Dermis blood vessel endothelial cell (primary cell): ENCODE results near the gene NFE2L2. TPM values are rescaled to one million over a fixed set of nuclear protein-coding genes. Genes with fewer than 3 reads are reported as not detected.
"Not testable (repeated sequence)": the region's sequence is repeated elsewhere in the genome, so short reads cannot be mapped to it uniquely, and the experiment has no call there.

Source experiments
- DNase-seq: peaks from one replicate; pipeline ENCODE4 v3.0.0; 2010
- total RNA-seq: library from RNA; depleted of rRNA; stranded (reverse); fragments of >200 nt; gene quantifications from 2 replicates; pipeline ENCODE4 v1.2.3, GENCODE V29; 2014

The NFE2L2 gene
- total RNA-seq, 1 donor from 2014 or later, result 57.9 TPM

DNA sequence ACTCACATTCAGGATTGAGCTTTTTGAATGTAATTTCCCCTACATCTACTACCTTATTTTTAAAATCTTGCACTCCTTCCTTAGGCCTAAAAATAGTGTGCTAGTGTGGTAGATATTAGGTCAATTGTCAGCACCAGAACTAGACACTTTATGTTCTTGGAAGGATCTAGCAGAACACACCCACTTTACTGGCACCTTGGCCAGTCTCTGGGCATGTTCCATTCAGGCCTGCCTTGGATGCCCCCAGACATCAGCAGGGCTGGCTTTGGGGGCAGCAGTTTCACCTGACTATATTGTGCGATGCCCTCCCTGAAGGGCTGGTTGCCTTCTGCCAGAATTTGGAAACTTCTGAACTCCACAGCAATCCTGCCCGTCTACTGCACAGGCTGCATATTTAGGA is 15.3 kb upstream of the NFE2L2 start:
- DNase-seq, result no peak

DNA sequence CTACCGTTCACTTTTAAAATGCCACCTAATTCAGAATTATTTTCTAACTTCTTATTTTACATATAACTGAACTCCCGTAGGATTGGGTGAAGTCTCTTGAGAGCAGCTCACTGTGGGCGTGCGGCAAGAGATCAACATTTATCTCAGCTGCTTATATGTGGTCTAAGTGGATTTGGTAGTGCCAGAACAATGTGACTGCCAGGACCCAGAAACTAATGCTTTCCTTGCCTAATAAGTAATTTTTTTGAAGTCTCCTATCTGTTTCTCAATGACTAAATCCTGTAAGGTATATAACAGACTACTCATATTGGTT is 11.2 kb upstream of the NFE2L2 start:
- no peak for DNase-seq

DNA sequence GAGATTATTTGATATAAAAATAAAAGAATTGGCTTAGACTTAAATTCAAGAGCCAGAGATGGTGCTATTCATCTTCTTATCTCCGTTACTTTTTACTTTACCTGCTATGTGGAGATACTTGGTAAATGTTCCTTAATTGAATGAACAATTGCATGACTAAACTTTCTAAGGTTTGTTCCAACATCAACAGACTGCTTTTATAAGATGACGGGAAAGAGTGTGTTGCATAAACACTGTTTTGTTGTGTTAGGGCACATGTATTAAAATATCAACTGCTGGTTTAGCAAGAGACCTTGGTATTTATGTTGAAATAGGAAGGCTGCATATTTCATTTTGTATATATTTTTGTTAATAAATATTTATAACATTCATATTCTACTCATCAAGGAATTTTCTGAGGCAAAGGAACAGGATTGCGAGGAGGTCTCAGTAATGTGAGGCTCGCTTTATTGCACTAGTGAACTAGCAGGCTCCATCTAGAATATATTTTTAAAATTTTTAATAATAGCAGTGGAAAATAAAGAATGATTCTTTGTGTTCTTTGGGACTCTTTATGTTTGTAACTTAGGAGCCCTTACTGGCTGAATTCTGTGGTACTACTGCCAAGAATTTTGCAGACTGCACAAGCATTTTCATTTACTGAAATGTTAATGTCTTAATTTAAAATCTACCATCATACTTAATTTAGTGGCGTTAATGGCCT is 10.7 kb upstream of the NFE2L2 start:
- DNase-seq, result peak; percentile 61

DNA sequence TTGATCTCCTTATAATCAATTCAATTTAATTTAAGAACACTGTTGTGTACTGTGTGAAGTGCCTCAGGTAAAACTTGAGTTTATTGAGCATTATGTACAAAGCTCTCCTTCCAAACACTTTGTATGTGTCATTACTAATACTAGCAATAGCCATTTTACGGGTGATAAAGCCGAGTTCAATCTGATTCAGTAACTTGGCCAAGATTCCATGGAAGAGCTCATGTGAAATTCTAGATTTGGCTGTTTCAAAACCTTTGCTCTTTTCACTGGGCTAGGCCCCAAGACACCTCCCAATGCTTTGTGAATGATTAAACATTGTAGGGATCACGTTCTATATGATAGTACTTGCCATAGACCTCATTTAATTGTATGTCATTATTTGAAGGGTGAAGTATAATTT is 8.9 kb upstream of the NFE2L2 start:
- DNase-seq, result no peak

DNA sequence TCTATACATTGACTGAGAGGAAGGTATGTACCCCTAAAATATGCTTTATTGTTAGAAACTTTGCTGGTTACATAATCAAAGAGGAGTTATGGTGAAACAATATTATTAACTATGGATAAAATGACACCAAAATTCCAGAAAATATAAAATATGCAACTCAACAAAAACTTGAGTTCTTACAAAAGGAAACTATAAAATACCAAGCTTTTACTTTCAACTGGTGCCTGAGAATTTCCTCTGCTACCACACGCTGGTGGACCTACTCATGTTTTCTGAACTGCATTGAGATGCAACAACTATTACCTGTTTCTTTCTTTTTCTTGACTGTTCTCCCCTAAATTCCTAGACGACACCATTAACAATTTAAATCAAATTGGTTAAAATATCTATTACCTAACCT is 8.2 kb upstream of the NFE2L2 start:
- no peak for DNase-seq

DNA sequence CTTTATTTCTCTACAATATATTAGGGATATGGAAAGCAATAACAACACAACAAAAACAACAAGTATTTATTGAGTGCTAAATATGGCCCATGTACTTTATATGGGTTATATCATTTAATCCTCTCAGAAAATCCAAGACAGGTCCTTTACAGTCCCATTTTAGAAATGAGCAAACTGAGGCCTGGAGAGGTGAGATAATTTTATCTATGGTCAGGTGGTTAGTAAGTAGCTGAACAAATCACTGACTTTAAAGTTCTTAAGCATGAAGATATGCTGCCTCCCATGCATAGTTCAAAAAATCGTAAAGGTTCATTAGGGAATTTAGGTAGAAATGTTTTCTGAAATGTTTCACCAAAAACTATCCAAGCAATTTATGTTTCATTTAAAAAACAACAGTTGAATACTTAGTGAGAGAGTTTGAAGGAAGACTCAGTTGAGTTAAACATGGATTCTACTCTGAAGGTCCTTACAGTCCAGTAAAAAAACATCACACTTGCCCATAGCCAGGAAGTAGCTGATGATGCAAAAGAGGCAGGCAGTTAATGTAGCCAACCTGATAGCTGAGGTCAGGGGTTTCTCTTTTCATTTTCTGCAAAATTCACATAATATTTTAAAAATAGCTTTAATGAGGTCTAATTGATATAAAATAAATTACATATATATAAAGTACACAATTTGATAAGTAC is 7.6 kb upstream of the NFE2L2 start:
- DNase-seq, result no peak

DNA sequence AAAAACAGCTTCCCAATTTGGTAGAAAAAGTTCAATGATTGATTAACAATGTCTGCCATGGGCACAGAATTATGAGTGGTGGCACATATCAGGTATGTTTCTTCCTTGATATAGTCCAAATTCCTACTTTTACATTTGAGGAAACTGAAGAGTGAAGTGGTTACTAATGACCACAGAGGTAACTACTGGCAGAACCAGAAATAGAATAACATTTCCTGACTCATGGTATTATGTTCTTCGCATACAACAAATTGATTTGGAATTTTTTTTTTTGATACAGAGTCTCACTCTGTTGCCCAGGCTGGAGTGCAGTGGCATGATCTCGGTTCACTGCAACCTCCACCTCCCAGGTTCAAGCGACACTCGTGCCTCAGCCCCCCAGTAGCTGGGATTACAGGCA is 6.0 kb upstream of the NFE2L2 start:
- no peak for DNase-seq

DNA sequence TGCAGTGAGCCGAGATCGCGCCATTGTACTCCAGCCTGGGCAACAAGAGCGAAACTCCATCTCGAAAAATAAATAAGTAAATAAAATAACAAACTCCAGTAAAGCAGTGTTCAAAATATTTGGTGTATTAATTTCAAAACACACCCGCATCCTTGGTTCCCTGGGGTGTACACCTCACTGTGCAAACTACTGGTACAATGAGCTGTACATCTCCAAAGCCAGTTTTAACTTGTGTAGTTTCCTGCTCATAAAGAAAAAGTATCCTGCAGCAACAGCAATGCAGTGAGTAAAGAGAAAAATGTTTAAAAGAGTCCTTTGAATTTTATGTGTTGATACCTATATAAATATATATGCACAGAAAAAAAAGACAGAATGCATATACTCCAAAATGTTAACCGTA is 4.4 kb upstream of the NFE2L2 start:
- DNase-seq, result no peak

DNA sequence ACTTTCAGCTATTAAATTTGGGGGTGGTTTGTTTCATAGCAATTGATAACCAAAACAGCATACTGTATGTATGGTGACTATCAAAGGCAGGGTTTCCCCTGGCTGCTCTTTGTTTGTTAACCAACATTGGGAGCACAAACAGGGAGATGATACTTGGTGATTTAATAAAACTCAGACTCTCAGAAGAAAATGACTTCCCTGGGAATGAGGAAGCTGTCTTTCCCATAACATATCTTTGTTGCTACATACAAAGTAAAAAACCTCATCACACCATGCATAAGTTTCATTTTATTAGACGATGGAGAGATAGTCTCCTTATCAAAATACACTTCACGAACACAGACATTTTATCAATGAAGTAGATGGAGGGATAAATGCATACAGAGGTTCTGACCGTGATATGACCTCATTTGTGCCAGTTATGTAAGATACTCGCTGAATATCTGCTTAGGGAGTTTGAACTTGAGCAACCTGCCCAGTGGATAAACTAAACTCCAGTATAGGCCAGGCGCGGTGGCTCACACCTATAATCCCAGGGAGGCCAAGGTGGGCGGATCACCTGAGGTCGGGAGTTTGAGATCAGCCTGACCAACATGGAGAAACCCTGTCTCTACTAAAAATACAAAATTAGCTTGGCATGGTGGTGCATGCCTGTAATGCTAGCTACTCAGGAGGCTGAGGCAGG is 3.8 kb upstream of the NFE2L2 start:
- no peak for DNase-seq

DNA sequence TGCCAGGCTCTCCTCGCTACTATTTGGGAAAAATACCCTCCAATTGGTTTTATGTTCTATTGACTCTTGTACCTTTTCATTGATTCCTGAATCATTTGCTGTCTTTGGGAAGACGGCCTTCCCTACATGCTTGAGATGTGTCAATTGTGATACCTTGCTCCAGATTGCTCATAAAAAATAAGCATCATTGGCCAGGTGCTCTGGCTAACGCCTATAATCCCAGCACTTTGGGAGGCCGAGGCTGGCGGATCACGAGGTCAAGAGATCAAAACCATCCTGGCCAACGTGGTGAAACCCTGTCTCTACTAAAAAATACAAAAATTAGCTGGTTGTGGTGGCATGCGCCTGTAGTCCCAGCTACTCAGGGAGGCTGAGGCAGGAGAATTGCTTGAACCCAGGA is 2.4 kb upstream of the NFE2L2 start:
- not testable (repeated sequence) for DNase-seq

DNA sequence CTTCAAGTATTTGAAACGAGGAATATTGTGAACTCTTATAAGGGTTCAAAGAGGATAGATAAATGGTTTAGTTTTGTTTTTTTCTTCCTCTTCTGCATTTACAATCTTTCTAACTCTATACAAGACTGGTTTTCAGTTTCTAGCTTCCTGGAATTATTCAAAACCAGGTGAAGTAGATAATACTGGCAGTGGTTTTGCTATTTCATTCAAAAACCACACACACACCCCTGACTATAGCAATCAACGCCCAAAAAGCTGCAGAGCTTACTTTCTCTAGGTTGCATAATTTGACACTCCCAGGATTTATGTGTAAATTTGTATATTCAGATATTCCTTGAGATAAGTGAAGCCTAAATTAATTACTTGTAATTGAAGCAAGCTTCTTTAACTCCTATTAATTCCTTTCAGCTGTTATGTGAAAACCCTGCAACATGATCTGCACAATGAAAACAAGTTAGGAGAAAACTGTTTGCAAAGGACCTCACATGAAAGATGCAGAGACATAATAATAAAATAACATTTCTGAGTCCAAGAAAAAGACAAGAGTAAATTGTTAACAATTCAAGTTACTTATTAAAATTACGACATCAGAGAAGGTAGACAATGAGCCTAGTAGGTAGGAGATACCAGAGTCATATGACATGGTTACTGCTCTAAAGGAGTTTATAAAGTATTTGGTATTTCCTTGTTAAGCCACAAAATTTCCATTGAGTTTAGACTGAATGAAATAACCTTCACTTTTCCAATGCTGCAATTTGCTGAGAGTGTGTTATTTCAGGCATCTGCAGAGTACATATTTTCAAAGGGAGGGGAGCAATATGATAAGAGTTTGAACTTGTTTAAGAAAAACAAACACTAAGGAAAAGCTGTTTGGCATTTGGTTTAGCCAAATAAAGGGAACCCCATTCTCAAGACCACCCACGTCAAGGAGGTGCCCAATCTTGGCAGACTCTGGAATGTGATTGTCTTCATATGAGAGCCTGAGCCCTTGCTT is 1.6 kb upstream of the NFE2L2 start:
- no peak for DNase-seq

DNA sequence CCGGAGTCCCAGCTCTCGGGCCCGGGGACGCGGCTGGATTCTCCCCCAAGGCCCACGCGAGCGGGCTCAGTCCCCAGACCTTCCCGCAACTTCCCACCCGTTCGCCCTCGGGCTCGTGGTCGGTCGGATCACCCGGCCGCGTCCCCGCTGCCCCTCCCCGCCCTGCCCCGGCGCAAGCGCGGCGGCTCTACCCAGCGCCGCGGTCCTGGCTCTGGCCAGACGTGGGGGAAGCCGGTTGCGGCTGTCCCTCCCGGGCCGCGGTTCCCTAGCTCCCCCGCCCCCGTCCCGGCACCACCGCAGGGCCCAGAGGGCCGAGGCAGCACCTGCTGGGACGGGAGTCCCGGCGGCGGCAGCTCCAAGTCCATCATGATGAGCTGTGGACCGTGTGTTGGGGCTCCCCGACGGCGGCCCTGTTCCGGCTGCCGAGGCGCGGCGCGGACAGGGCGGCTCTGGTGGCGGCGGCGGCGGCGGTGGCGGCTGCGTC is 276 bp downstream of the NFE2L2 start:
- DNase-seq, result peak; percentile 59

DNA sequence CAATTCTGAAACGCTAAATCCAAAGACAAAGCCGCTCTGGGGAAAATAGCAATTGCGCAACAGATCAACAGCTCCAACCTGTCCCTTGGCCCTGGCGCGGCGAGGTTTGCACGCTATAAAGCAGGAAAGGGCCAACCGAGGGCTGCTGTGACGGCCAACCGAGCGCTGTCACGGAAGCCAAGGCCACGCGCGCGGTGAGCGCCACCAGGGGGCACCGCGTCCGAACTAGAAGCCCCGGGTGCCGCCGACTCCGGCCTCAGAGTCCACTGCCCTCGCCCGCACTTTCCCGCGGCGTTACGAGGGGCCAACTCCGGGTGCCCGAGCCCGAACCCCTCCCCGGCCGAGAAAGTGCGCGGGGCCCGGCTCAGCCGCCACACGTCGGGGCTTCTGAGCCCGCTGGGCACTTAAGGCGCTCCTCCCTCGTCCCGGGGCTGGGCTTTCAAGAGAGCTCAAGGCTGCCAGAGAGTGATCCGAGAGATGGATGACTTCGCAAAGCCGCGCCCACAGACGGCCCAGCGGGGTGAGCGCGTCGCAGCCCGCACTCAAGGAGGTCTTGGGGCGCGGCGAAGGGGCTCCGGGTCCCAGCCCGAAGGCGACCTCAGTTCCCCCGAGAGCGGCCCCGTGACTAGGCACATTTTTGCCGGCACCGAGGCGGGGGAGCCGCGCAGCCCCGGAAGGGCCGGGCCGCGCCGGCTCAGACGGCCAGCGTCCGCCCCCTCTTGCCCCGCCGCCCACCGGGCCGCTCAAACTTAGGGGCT is 897 bp downstream of the NFE2L2 start:
- peak; percentile 99 for DNase-seq

DNA sequence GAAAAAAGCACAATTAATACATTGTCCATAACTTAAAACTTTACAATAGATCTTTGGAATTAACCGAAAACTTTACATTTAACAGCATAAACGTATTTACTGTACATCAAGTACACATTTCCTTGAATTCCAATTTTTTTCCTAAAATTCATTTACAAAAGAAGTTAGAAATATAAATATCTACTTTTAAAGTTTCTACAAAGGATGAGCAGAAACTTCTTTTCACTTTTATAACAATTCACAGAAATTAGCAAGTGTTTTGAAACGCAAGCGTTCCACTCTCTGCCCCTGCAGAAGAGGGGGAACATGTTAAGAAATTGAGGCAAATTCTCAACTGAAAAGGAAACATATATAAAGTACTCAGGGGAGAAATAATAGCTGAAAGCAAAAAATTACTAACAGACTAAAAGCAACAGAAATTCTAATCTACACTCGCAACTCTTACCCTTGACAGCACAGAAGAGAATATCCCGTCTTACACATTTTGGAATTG is 1.5 kb downstream of the NFE2L2 start:
- no peak for DNase-seq

DNA sequence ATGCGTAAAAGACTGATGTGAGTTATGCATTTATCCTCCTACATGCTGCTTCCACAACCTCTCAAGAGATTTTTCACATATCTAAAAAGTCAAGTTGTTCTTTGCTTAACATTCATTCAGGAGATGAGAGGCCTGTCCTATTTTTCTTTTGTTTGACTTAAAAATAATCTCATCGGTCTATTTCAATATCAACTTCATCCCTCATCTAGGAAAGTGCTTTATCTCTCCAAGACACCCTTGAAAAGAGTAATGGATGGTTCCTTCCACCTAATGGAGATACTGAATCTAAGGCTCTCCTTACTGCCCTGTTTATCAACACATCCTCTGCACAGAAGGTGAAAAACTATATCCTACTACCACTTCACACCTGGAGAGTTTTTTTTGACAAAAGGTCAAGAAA is 2.4 kb downstream of the NFE2L2 start:
- no peak for DNase-seq

DNA sequence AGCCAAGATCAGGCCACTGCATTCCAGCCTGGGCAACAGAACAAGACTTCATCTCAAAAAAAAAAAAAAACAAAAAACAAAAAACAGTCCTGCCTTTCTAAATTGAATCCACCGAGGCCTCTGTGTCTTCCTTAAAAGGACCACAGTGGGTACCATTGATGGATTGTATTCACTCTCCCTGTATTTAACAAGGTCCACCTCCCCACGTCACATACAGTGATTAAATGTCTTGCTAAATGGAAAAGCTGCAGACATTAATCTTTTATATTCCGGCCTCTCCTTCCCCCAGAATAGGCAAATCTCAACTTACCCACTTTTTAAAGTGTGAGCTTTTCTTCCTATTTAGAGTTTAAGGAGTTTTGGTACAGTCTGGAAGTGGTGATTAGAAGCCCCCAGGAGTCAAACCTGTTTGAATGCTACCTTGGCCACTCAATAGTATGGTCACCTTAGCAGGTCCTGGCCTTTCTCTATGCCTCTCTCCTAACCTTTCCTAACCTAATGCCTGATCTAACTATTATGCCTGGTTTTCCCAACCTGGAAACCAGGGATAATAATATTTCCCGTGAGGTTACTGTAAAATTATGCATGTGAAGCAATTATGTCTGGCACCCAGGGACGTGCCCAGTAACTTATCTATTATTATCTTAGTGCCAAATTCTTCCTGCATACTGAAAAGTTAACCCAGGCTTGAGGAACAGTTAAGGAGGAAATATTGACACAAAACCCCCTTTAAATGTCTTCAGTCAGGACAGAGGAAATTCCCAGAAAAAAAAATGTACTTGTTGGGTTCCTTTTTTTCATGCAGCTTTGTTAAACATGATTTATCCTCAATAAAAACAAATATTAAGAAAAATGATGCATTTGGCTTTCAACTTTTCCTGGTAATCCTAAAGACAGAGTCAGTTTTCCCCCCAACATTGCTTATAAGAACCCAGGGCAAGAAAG is 3.1 kb downstream of the NFE2L2 start:
- DNase-seq, result no peak

DNA sequence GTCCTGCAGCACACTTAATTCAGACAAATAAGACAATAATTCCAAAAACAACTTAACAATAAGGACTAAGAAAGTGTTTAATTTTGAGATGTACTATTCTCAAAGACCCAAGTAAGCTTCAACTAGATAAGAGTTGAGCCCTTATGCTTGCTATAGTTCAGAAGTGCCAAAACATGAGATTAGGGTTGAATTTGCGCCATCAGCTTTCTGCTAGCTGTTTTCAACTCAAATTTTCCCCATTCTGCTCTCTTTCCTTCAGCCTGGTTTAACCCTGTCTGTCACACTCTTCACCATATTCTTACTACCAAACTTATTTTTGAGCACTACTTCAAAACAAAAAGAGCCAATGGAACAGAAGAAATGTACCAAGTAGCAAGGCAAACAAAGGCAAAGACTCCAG is 4.1 kb downstream of the NFE2L2 start:
- no peak for DNase-seq

DNA sequence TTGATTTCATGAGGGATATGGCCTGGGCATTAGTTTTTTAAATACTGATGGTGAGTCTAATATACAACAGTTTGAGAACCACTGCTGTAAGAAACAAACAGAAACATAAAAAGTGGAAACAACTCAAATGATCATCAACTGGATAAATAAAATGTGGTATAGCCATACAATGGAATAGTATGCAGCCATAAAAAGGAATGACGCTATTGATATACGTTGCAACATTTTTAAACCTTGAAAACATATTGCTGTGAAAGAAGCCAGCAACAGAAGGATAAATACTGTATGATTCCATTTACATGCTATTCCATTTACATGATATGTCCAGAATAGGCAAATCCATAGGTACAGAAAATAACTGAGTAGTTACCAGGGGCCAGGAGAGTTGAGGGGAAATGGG is 6.5 kb downstream of the NFE2L2 start:
- no peak for DNase-seq

DNA sequence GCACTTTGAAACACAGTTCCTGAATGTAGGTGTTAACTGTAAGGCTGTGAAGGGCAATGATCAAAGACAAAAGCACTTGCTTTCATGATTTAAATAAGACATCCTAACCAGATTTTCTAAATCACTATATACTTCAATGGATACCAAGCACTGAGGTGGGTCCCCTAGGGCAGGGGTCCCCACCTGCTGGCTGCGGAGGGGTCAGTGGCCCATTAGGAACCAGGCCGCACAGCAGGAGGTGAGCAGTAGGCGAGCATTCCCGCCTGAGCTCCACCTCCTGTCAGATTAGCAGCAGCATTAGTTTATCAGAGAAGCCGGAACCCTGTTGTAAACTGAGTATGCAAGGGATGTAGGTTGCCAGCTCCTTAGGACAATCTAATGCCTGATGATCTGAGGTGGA is 7.1 kb downstream of the NFE2L2 start:
- no peak for DNase-seq

DNA sequence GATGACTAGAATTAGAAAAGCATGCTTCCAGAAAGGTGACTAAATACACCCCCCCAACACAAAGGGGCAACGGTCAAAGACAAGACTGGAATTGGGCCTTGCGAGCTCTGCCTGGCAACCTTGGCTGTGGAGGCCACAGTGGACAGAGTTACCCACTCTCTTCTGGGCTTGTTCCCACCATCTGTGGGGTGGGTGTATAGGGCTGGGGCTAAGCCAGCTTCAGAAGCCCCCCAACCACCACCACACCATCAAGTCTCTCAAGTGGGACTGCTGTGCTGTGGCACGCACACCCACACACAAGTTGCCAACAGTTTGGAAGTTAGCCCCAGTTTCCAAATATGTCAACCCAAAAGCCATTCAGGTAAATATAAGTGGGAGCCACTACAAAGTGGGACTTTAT is 7.8 kb downstream of the NFE2L2 start:
- DNase-seq, result no peak

DNA sequence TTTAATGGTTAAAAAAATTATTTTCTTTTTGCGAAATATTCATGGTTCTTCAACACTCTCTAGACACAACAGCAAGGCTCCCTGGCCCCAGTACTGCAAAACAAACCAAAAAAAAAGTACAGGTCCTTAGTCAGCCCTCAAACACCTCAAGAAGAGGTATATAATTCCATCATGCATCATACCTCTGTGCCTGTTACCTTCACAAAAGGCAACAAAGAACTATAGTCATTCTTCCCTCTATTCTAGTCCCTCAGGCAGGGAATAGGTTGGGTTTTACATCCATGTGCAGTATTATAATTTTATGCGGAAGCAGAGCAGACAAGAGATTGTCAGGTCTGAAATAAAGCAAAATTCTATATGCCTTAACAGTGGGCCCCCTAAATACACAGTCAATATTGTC is 8.5 kb downstream of the NFE2L2 start:
- DNase-seq, result no peak
